SKM-1 (cell line): ENCODE results near the gene DPP6.

ENCODE experiments used
- DNase-seq: peaks from one replicate; lab custom pipeline; 2025; ENCODE audit not compliant: unreplicated experiment; lab: John Stamatoyannopoulos, UW

DPP6 gene

GRCh38 chr7:154844955-154845354 lies 792.8 kb downstream of the DPP6 start:
- DNase-seq, result no peak

GRCh38 chr7:154848464-154848863 lies 796.3 kb downstream of the DPP6 start:
- no peak for DNase-seq

- DNase-seq, result no peak
These were observed 800.0 kb downstream of the DPP6 start for GRCh38 chr7:154852205-154852604.

- DNase-seq, result no peak
These were observed 801.0 kb downstream of the DPP6 start for GRCh38 chr7:154853063-154853726.

- DNase-seq, result no peak
These were observed 801.5 kb downstream of the DPP6 start for GRCh38 chr7:154853727-154854095.

- DNase-seq, result no peak
These were observed 802.6 kb downstream of the DPP6 start for GRCh38 chr7:154854836-154855235.

GRCh38 chr7:154855366-154855765 lies 803.2 kb downstream of the DPP6 start:
- DNase-seq, result no peak

GRCh38 chr7:154856733-154857132 lies 804.5 kb downstream of the DPP6 start:
- no peak for DNase-seq

- no peak for DNase-seq
These were observed 805.0 kb downstream of the DPP6 start for GRCh38 chr7:154857240-154857639.

GRCh38 chr7:154857728-154858681 lies 805.8 kb downstream of the DPP6 start:
- no peak for DNase-seq

- DNase-seq, result no peak
These were observed 806.8 kb downstream of the DPP6 start for GRCh38 chr7:154858836-154859537.

- DNase-seq, result no peak
These were observed 807.8 kb downstream of the DPP6 start for GRCh38 chr7:154859747-154860620.

- DNase-seq, result no peak
These were observed 808.6 kb downstream of the DPP6 start for GRCh38 chr7:154860621-154861375.

GRCh38 chr7:154861589-154861988 lies 809.4 kb downstream of the DPP6 start:
- DNase-seq, result no peak

GRCh38 chr7:154862153-154862791 lies 810.1 kb downstream of the DPP6 start:
- no peak for DNase-seq

GRCh38 chr7:154863766-154864522 lies 811.7 kb downstream of the DPP6 start:
- no peak for DNase-seq

GRCh38 chr7:154864523-154864891 lies 812.3 kb downstream of the DPP6 start:
- no peak for DNase-seq

- no peak for DNase-seq
These were observed 813.9 kb downstream of the DPP6 start for GRCh38 chr7:154865984-154866685.
